SU-DHL-6 (cell line): ENCODE measurements around the gene REEP3.

ENCODE experiments used
- H2AFZ ChIP-seq: fragments of 200-600 bp; sonication (generic); 2 replicates; pipeline ENCODE4 v1.6.1; 2014; ENCODE audit warnings: low read depth, mild to moderate bottlenecking, moderate library complexity, mixed read lengths, antibody characterized with exemption, low read length; ENCODE audit not compliant: severe bottlenecking
- H3F3A ChIP-seq: fragments of 200-600 bp; shearing (Covaris generic); 2 replicates; pipeline ENCODE4 v1.6.0; 2016; ENCODE audit warnings: antibody characterized with exemption, mild to moderate bottlenecking; ENCODE audit not compliant: insufficient read depth
- H3K27ac ChIP-seq: fragments of 200-600 bp; sonication (generic); 2 replicates; pipeline ENCODE4 v1.5.1; 2016; ENCODE audit warnings: low read depth, mild to moderate bottlenecking, low read length, moderate library complexity, mixed read lengths
- H3K27me3 ChIP-seq: fragments of 200-600 bp; sonication (generic), shearing (Covaris generic); 2 replicates; pipeline ENCODE4 v1.6.0; 2014; ENCODE audit warnings: mild to moderate bottlenecking, low read length
- H3K36me3 ChIP-seq: fragments of 200-600 bp; sonication (generic); 2 replicates; pipeline ENCODE4 v1.6.1; 2014; ENCODE audit warnings: mild to moderate bottlenecking, low read length, mixed read lengths
- H3K4me2 ChIP-seq: fragments of 300-600, 200-600 bp; shearing (Covaris generic), sonication (generic); 2 replicates; pipeline ENCODE4 v1.6.0; 2014; ENCODE audit warnings: low read length, low read depth, mild to moderate bottlenecking; ENCODE audit not compliant: poor library complexity, severe bottlenecking
- H3K4me3 ChIP-seq: fragments of 200-600 bp; sonication (generic); 2 replicates; pipeline ENCODE4 v1.5.1; 2014; ENCODE audit warnings: antibody characterized with exemption, low read length, mild to moderate bottlenecking, mixed read lengths; ENCODE audit not compliant: insufficient read depth, poor library complexity, severe bottlenecking
- H3K79me2 ChIP-seq: fragments of 200-600 bp; sonication (generic); 2 replicates; pipeline ENCODE4 v1.6.1; 2014; ENCODE audit warnings: mild to moderate bottlenecking, low read length, moderate library complexity; ENCODE audit not compliant: insufficient read depth
- H3K9ac ChIP-seq: fragments of 200-600 bp; sonication (generic); 2 replicates; pipeline ENCODE4 v1.7.0; 2014; ENCODE audit warnings: mild to moderate bottlenecking, low read length
- H3K9me2 ChIP-seq: fragments of 200-600 bp; sonication (generic); replicated peaks from 2 replicates; pipeline ENCODE4 v1.6.1; 2014; ENCODE audit warnings: low read length; ENCODE audit not compliant: insufficient read depth
- H3K9me3 ChIP-seq: fragments of 200-600 bp; sonication (generic); 2 replicates; pipeline ENCODE4 v1.6.1; 2014; ENCODE audit warnings: low read length, mixed read lengths; ENCODE audit not compliant: insufficient read depth
- H4K20me1 ChIP-seq: fragments of 200-600 bp; sonication (generic); 2 replicates; pipeline ENCODE4 v1.6.1; 2014; ENCODE audit warnings: low read depth, mild to moderate bottlenecking, antibody characterized with exemption, low read length, moderate library complexity, mixed read lengths
- EZH2phosphoT487 ChIP-seq: fragments of 200-600 bp; sonication (generic), shearing (Covaris generic); conservative IDR thresholded peaks from 2 replicates; pipeline ENCODE4 v1.6.1; 2018; ENCODE audit warnings: mild to moderate bottlenecking, antibody characterized with exemption, low read length, moderate library complexity, mixed read lengths
- TF ChIP-seq, protein P1 (sequence below): fragments of 200-600 bp; sonication (generic); IDR thresholded peaks from one replicate; pipeline ENCODE4 v1.5.1; 2017; ENCODE audit warnings: antibody characterized with exemption, mild to moderate bottlenecking, low read length, moderate library complexity; ENCODE audit not compliant: insufficient read depth, poor library complexity, severe bottlenecking

REEP3 gene

GRCh38 chr10:63542835-63543575 is 21.8 kb downstream of the REEP3 start:
- H4K20me1 ChIP-seq: peaks cover 6% of the 10 kb centered on the region; the same call in 1 of the 2 replicates
- H3K9me3 ChIP-seq: no peaks in the 10 kb centered on the region
- H3K79me2 ChIP-seq: no peaks in the 10 kb centered on the region
- H3K9ac ChIP-seq: no peak overlapping the region
- H3F3A ChIP-seq: no peaks in the 10 kb centered on the region
- H2AFZ ChIP-seq: no peak overlapping the region
- H3K36me3 ChIP-seq: no peaks in the 10 kb centered on the region
- H3K4me3 ChIP-seq: no peak overlapping the region
- no peak overlapping the region for H3K27ac ChIP-seq
- TF ChIP-seq, protein P1, sequence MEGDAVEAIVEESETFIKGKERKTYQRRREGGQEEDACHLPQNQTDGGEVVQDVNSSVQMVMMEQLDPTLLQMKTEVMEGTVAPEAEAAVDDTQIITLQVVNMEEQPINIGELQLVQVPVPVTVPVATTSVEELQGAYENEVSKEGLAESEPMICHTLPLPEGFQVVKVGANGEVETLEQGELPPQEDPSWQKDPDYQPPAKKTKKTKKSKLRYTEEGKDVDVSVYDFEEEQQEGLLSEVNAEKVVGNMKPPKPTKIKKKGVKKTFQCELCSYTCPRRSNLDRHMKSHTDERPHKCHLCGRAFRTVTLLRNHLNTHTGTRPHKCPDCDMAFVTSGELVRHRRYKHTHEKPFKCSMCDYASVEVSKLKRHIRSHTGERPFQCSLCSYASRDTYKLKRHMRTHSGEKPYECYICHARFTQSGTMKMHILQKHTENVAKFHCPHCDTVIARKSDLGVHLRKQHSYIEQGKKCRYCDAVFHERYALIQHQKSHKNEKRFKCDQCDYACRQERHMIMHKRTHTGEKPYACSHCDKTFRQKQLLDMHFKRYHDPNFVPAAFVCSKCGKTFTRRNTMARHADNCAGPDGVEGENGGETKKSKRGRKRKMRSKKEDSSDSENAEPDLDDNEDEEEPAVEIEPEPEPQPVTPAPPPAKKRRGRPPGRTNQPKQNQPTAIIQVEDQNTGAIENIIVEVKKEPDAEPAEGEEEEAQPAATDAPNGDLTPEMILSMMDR: no peak
- TF ChIP-seq EZH2phosphoT487: no peak
- no peaks in the 10 kb centered on the region for H3K27me3 ChIP-seq
- no peak overlapping the region for H3K4me2 ChIP-seq
- H3K9me2 ChIP-seq: no peaks in the 10 kb centered on the region

GRCh38 chr10:63543576-63543962 is 22.4 kb downstream of the REEP3 start:
- no peak overlapping the region for H3K4me3 ChIP-seq
- no peaks in the 10 kb centered on the region for H3K9me2 ChIP-seq
- H3K27me3 ChIP-seq: no peaks in the 10 kb centered on the region
- H3K27ac ChIP-seq: no peak overlapping the region
- no peak overlapping the region for H3K4me2 ChIP-seq
- peaks cover 6% of the 10 kb centered on the region; the same call in 1 of the 2 replicates for H4K20me1 ChIP-seq
- H3K9ac ChIP-seq: no peak overlapping the region
- no peaks in the 10 kb centered on the region for H3K79me2 ChIP-seq
- no peaks in the 10 kb centered on the region for H3K36me3 ChIP-seq
- no peaks in the 10 kb centered on the region for H3K9me3 ChIP-seq
- H3F3A ChIP-seq: no peaks in the 10 kb centered on the region
- TF ChIP-seq, protein P1: no peak
- TF ChIP-seq EZH2phosphoT487: no peak
- no peak overlapping the region for H2AFZ ChIP-seq

DNA sequence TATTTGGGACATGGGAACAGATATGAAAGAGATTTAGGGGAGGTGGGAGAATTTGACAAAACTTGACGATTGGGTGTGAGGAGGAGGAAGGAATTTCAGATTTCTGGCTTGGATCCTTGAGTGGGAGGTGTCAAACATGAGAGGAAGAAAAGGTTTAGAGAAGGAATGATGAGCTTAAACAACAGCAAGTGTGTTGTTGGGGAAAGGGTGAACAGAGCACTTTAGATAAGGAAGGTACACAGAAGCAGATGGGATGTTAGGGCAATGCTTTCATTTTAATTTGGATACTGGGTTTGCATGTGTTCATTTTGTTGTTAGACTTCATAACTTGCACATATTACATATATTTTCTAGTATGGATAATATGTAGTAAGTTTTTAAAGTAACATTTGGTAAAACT is 23.2 kb downstream of the REEP3 start:
- no peak overlapping the region for H3K4me2 ChIP-seq
- peaks cover 6% of the 10 kb centered on the region; the same call in 1 of the 2 replicates for H4K20me1 ChIP-seq
- no peak overlapping the region for H3K9ac ChIP-seq
- no peaks in the 10 kb centered on the region for H3K9me3 ChIP-seq
- no peaks in the 10 kb centered on the region for H3K79me2 ChIP-seq
- no peaks in the 10 kb centered on the region for H3F3A ChIP-seq
- no peak overlapping the region for H3K27ac ChIP-seq
- no peaks in the 10 kb centered on the region for H3K36me3 ChIP-seq
- H3K9me2 ChIP-seq: no peaks in the 10 kb centered on the region
- TF ChIP-seq, protein P1: no peak
- no peak for TF ChIP-seq EZH2phosphoT487
- no peak overlapping the region for H2AFZ ChIP-seq
- H3K27me3 ChIP-seq: no peaks in the 10 kb centered on the region
- H3K4me3 ChIP-seq: no peak overlapping the region
